H1 (cell line): ENCODE results near the gene CAMK1. TPM values are rescaled to one million over a fixed set of nuclear protein-coding genes. Genes with fewer than 3 reads are reported as not detected.

Experiments
- CTCF ChIA-PET: fragments of 300-600 bp; sonication (Branson Sonifier 250); formaldehyde crosslinking; loops from one replicate; lab custom pipeline; 2021; ENCODE audit not compliant: partially characterized antibody; lab: Charles Lee
- POLR2A ChIA-PET: fragments of 300-600 bp; sonication (Branson Sonifier 250); formaldehyde crosslinking; loops from one replicate; lab custom pipeline; 2021; ENCODE audit warnings: inconsistent platforms; ENCODE audit not compliant: partially characterized antibody; lab: Charles Lee
- DNase-seq, 2 experiments: peaks; one replicate each; pipeline versions ENCODE4 v3.0.0 to v3.0.0-alpha.2; 2010 to 2022; ENCODE audit warnings: low spot score in 2 of 2, low read depth in 1 of 2, mixed read lengths in 1 of 2
- FAIRE-seq: peaks from 2 replicates; lab custom pipeline; 2011; peaks lifted over from hg19 to GRCh38; lab: Jason Lieb, UNC
- H2AFZ ChIP-seq: 2 replicates; pipeline ENCODE4 v1.8.1; 2012; ENCODE audit warnings: low read length, inconsistent platforms
- H2AK5ac ChIP-seq: 2 replicates; pipeline ENCODE4 v1.6.1; 2013; ENCODE audit warnings: low read depth, low read length
- H2BK120ac ChIP-seq: replicated peaks from 2 replicates; pipeline ENCODE3; 2013; ENCODE audit warnings: low read depth, low read length, inconsistent platforms
- H2BK12ac ChIP-seq: 2 replicates; pipeline ENCODE4 v1.6.1; 2013; ENCODE audit warnings: low read depth, low read length
- H2BK15ac ChIP-seq: 2 replicates; pipeline ENCODE4 v1.6.1; 2013; ENCODE audit warnings: low read length
- H2BK20ac ChIP-seq: 2 replicates; pipeline ENCODE4 v1.6.1; 2013; ENCODE audit warnings: low read length
- H2BK5ac ChIP-seq: 2 replicates; pipeline ENCODE4 v1.6.1; 2013; ENCODE audit warnings: low read depth, low read length
- H3K14ac ChIP-seq: 2 replicates; pipeline ENCODE4 v1.6.1; 2013; ENCODE audit warnings: inconsistent platforms; ENCODE audit not compliant: insufficient read length
- H3K18ac ChIP-seq: 2 replicates; pipeline ENCODE4 v1.6.1; 2013; ENCODE audit warnings: low read length; ENCODE audit errors: extremely low read depth
- H3K23ac ChIP-seq: 2 replicates; pipeline ENCODE4 v1.6.1; 2013; ENCODE audit warnings: inconsistent platforms; ENCODE audit not compliant: insufficient read length
- H3K23me2 ChIP-seq: 2 replicates; pipeline ENCODE4 v1.6.1; 2013; ENCODE audit warnings: low read depth, low read length
- H3K27ac ChIP-seq: 2 replicates; pipeline ENCODE4 v1.6.1; 2011; ENCODE audit warnings: low read depth, low read length, inconsistent platforms
- H3K27me3 ChIP-seq, 4 experiments: replicated peaks in 1 of 4; 1 replicate in 1 of 4; 2 replicates in 3 of 4; pipeline versions ENCODE4 v1.6.1 to v1.8.1; 2011 to 2013; ENCODE audit warnings: low read length in 3 of 4, mild to moderate bottlenecking in 3 of 4, inconsistent platforms in 2 of 4, mixed read lengths in 2 of 4, moderate library complexity in 1 of 4; ENCODE audit not compliant: control insufficient read depth in 3 of 4, insufficient read depth in 3 of 4; ENCODE audit errors: extremely low read depth in 1 of 4
- H3K36me3 ChIP-seq, 4 experiments: 2 replicates each; pipeline versions ENCODE4 v1.6.1 to v1.8.1; 2011 to 2013; ENCODE audit warnings: mild to moderate bottlenecking in 4 of 4, low read length in 3 of 4, moderate library complexity in 2 of 4, control low read depth in 1 of 4, inconsistent platforms in 1 of 4; ENCODE audit not compliant: insufficient read depth in 4 of 4, control insufficient read depth in 2 of 4
- H3K4ac ChIP-seq: replicated peaks from 2 replicates; pipeline ENCODE3; 2013; ENCODE audit warnings: low read length, low read depth, mixed read lengths, inconsistent platforms; ENCODE audit not compliant: insufficient read length
- H3K4me1 ChIP-seq, 4 experiments: replicated peaks in 1 of 4; 1 replicate in 1 of 4; 2 replicates in 3 of 4; pipeline versions ENCODE4 v1.6.1 to v1.8.1; 2011 to 2013; ENCODE audit warnings: low read length in 3 of 4, inconsistent platforms in 2 of 4, mixed read lengths in 1 of 4; ENCODE audit not compliant: insufficient read depth in 4 of 4, control insufficient read depth in 3 of 4
- H3K4me2 ChIP-seq, 2 experiments: 2 replicates each; pipeline versions ENCODE4 v1.6.1 to v1.8.1; 2011 to 2013; ENCODE audit warnings: low read depth in 2 of 2, low read length in 2 of 2, control low read depth in 1 of 2, inconsistent platforms in 1 of 2, mild to moderate bottlenecking in 1 of 2; ENCODE audit not compliant: insufficient read depth in 1 of 2
- H3K4me3 ChIP-seq, 4 experiments: fragments of 200-600, 300-600 bp in 1 of 4; sonication (generic), shearing (Covaris generic), sonication (Bioruptor Twin) in 1 of 4; 2 replicates each; pipeline versions ENCODE4 v1.5.1 to v1.8.1; 2011 to 2016; ENCODE audit warnings: low read length in 4 of 4, low read depth in 3 of 4, control low read depth in 2 of 4, inconsistent platforms in 2 of 4, mild to moderate bottlenecking in 2 of 4, mixed read lengths in 1 of 4, moderate library complexity in 1 of 4; ENCODE audit not compliant: insufficient read depth in 2 of 4; ENCODE audit errors: extremely low read depth in 1 of 4
- H3K56ac ChIP-seq: replicated peaks from 2 replicates; pipeline ENCODE3; 2013; ENCODE audit warnings: low read depth, mild to moderate bottlenecking, mixed read lengths, low read length, inconsistent platforms; ENCODE audit not compliant: insufficient read length
- H3K79me1 ChIP-seq: 2 replicates; pipeline ENCODE4 v1.6.1; 2013; ENCODE audit warnings: low read depth, low read length, control low read depth
- H3K79me2 ChIP-seq, 2 experiments: 2 replicates each; pipeline versions ENCODE4 v1.6.1 to v1.8.1; 2012 to 2013; ENCODE audit warnings: low read length in 2 of 2, mild to moderate bottlenecking in 2 of 2, inconsistent platforms in 1 of 2; ENCODE audit not compliant: insufficient read depth in 2 of 2, control insufficient read depth in 1 of 2
- H3K9ac ChIP-seq, 4 experiments: replicated peaks in 1 of 4; 1 replicate in 1 of 4; 2 replicates in 3 of 4; pipeline versions ENCODE4 v1.6.1 to v1.8.1; 2011 to 2013; ENCODE audit warnings: low read depth in 3 of 4, low read length in 3 of 4, control low read depth in 2 of 4, mild to moderate bottlenecking in 2 of 4, moderate library complexity in 2 of 4, inconsistent platforms in 1 of 4; ENCODE audit errors: extremely low read depth in 1 of 4
- H3K9me3 ChIP-seq, 2 experiments: 2 replicates each; pipeline versions ENCODE4 v1.6.1 to v1.8.1; 2012 to 2013; ENCODE audit warnings: mild to moderate bottlenecking in 2 of 2, moderate library complexity in 2 of 2, control low read depth in 1 of 2, inconsistent platforms in 1 of 2, low read depth in 1 of 2, low read length in 1 of 2, mixed read lengths in 1 of 2; ENCODE audit not compliant: insufficient read depth in 2 of 2
- H4K20me1 ChIP-seq, 2 experiments: replicated peaks in 1 of 2; 2 replicates each; pipeline versions ENCODE3 to v1.8.1; 2011 to 2013; ENCODE audit warnings: inconsistent platforms in 2 of 2, low read length in 2 of 2, mild to moderate bottlenecking in 1 of 2; ENCODE audit not compliant: insufficient read depth in 2 of 2, control insufficient read depth in 1 of 2
- H4K5ac ChIP-seq: 2 replicates; pipeline ENCODE4 v1.6.1; 2013; ENCODE audit warnings: low read length, low read depth, mixed read lengths, inconsistent platforms; ENCODE audit not compliant: insufficient read length
- H4K8ac ChIP-seq: 2 replicates; pipeline ENCODE4 v1.8.0; 2013; ENCODE audit warnings: mild to moderate bottlenecking, moderate library complexity, low read length, inconsistent platforms; ENCODE audit not compliant: insufficient read depth; ENCODE audit errors: extremely low read depth
- H4K91ac ChIP-seq: replicated peaks from 2 replicates; pipeline ENCODE3; 2013; ENCODE audit warnings: low read length, mixed read lengths, inconsistent platforms; ENCODE audit not compliant: insufficient read length
- POLR2AphosphoS5 ChIP-seq: IDR thresholded peaks from 2 replicates; pipeline ENCODE4 v1.6.1; 2011; ENCODE audit warnings: low read depth, low read length
- WGBS, 2 experiments: shearing (Covaris generic) in 1 of 2; methylation state at CpG; one replicate each; pipeline versions ENCODE4 v1.1.6 to v1.1.7; 2013 to 2015; ENCODE audit warnings: low lambda C conversion rate in 2 of 2, mixed read lengths in 2 of 2, inconsistent platforms in 1 of 2, low coverage in 1 of 2, missing lambda C conversion rate in 1 of 2; ENCODE audit not compliant: insufficient replicate concordance in 2 of 2, insufficient coverage in 1 of 2, insufficient read length in 1 of 2; ENCODE audit errors: extremely low coverage in 1 of 2, missing lambda C conversion rate in 1 of 2; 5-methylcytosine and 5-hydroxymethylcytosine counted together
- polyA plus RNA-seq, 7 experiments: library from polyadenylated mRNA; depleted of rRNA in 3 of 7; stranded (reverse) in 5 of 7; unstranded in 2 of 7; fragments of >200 nt in 5 of 7; fragments of 200-250 nt in 2 of 7; gene quantifications; 1 replicate in 5 of 7; 2 replicates in 1 of 7; 4 replicates in 1 of 7; pipeline versions ENCODE4 v1.2.1 to v1.2.3, GENCODE V29; 2011 to 2013; ENCODE audit warnings: missing spikeins in 2 of 7, mixed read lengths in 2 of 7
- total RNA-seq: library from RNA; stranded (reverse); fragmentation: NEBNext Ultra II Directional; extraction: Animal tissue kit (Norgen Biotek cat#: 25700); gene quantifications from 2 replicates; pipeline ENCODE4 v1.2.1, GENCODE V29; 2021
- TF ChIP-seq, protein P1 (sequence below): IDR thresholded peaks from 2 replicates; pipeline ENCODE4 v1.6.1; 2012; ENCODE audit warnings: low read length, inconsistent platforms

CAMK1 gene
- total and polyA plus RNA-seq, 2 of the 8 experiments (the other 6 are each of a cell fraction or from before 2014, with no cell fraction given): 4.9 to 5.1 TPM

DNA sequence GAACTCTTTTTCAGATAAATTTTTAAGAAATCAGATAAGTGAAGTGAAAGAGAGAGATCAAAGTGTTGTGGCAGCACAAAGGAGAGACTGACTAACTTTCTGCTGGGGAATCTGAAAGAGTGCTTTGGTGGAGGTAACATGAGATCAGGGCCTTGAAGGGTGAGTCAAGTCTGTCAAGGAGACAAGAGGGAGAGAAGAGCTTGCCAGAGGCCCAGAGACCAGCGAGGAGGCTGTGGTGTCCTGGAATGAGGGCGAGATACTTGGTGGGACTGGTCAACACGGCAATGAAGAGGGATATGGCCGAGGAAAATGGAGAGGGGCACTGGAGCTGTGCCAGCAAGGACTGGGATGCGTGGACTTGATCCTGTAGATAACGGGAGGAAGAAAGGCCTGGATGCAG, 18.0 kb upstream of the CAMK1 start:
- Histone ChIP-seq H3K18ac (no peak overlapping the region), H3K23me2 (0 out of 2 replicates have a peak, but pooled peaks cover 3% of the 10 kb centered on the region), H3K36me3 (peaks cover 4 to 56% (median 27%) of the 10 kb centered on the region in 4 experiments; a peak in 7 of 8 replicates), H2AFZ (no peak overlapping the region), H2BK20ac (no peak overlapping the region), H3K27ac (no peak overlapping the region), H4K20me1 (peaks cover 0 to 1% of the 10 kb centered on the region in 2 experiments), H3K4me2 (no peak overlapping the region), H3K27me3 (no peaks in the 10 kb centered on the region), H3K14ac (no peak overlapping the region), H3K9me3 (no peaks in the 10 kb centered on the region), H2BK15ac (no peak overlapping the region), H3K79me1 (peaks cover 5% of the 10 kb centered on the region), H3K9ac (no peak overlapping the region), H3K56ac (no peak overlapping the region), H4K91ac (no peak overlapping the region), H2BK120ac (no peak overlapping the region), H2BK5ac (no peak overlapping the region), H3K4me1 (peaks cover 0 to 6% (median 0%) of the 10 kb centered on the region in 4 experiments; a peak in 2 of 7 replicates), H2AK5ac (no peak overlapping the region), H4K5ac (no peak overlapping the region), H3K4me3 (no peak overlapping the region), H3K23ac (no peak overlapping the region), H3K79me2 (peaks cover 0 to 5% of the 10 kb centered on the region in 2 experiments; a peak in 2 of 4 replicates), H2BK12ac (no peak overlapping the region), H3K4ac (no peak overlapping the region), H4K8ac (no peak overlapping the region)
- CTCF ChIA-PET: interaction anchor here (1.1 kb wide), 1 partner anchor 32 kb away, joined by 3 read pairs; no protein-coding TSS in a partner anchor
- DNase-seq (no peak), FAIRE-seq (no peak)
- TF ChIP-seq POLR2AphosphoS5: peak; percentile 30; the same call in 1 of the 2 replicates
- TF ChIP-seq, protein P1, sequence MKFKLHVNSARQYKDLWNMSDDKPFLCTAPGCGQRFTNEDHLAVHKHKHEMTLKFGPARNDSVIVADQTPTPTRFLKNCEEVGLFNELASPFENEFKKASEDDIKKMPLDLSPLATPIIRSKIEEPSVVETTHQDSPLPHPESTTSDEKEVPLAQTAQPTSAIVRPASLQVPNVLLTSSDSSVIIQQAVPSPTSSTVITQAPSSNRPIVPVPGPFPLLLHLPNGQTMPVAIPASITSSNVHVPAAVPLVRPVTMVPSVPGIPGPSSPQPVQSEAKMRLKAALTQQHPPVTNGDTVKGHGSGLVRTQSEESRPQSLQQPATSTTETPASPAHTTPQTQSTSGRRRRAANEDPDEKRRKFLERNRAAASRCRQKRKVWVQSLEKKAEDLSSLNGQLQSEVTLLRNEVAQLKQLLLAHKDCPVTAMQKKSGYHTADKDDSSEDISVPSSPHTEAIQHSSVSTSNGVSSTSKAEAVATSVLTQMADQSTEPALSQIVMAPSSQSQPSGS: no peak
- 87% methylated on average over 6 of the region's 6 CpGs; no CpG with 5 or more reads in 1 of the 2 experiments for WGBS, 2 experiments
- POLR2A ChIA-PET: no interaction called here
